ENCODE measurements around the gene SLC24A4. TPM values are rescaled to one million over a fixed set of nuclear protein-coding genes. Genes with fewer than 3 reads are reported as not detected.

The SLC24A4 gene, protein sequence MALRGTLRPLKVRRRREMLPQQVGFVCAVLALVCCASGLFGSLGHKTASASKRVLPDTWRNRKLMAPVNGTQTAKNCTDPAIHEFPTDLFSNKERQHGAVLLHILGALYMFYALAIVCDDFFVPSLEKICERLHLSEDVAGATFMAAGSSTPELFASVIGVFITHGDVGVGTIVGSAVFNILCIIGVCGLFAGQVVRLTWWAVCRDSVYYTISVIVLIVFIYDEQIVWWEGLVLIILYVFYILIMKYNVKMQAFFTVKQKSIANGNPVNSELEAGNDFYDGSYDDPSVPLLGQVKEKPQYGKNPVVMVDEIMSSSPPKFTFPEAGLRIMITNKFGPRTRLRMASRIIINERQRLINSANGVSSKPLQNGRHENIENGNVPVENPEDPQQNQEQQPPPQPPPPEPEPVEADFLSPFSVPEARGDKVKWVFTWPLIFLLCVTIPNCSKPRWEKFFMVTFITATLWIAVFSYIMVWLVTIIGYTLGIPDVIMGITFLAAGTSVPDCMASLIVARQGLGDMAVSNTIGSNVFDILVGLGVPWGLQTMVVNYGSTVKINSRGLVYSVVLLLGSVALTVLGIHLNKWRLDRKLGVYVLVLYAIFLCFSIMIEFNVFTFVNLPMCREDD
- 1 to 10 TPM; 1.1 to 3.2 (median 2.1) TPM for total RNA-seq
- 3.1 TPM for total RNA-seq (2013)

DNA sequence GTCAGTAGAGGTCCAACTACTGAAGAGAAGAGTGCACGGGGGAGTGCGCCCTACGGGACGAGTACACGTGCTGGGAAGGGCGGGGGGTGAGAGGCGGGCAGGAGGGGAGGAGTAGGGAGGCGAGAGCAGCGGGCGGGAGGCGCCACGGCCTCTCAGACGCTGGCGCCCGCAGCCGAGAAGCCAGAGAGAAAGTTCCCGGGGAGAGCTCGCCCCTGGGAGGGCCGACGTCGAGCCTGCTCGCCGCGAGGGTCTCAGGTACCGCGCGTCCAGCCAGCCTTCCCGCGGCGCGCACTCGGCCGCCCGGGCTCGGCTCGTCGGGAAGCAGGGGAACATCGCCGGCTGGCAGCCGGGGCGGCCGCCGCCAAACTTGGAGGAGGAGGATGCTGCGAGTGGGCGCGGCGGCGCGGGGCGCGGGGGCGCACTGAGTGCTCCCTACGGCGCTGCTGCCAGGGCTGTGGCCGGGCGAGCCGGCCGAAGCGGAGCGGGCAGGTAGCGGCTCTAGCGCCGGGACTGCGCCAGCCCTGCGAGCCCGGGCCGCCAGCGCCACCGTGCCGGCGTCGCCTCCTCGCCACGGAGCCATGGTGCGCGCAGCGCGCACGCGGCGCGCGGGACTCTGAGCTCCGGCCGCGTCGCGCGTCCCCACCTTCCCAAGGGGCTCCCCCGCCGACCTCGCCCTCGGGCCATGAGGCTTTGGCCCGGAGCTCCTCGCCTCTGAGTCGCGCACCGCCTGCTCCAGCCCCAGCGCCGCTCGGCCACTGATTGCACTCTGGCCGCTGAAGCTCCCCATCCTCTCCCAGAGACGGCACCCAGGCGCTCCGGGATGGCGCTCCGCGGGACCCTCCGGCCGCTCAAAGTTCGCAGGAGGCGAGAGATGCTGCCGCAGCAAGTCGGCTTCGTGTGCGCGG lies at the start of gene SLC24A4:
Gene SLC24A4, plus strand, starts transcription at position 155 of the 905 bp plus-strand sequence. Its CDS starts 666 bp downstream, at position 821.
- intact Hi-C loops (cut with micrococcal nuclease) = no loop called here
- Mint-ChIP-seq H3K4me1 (peaks cover 5 to 7% of the 10 kb centered on the region in 2 donors), H3K27me3 (ENCODE audit: low read depth in 2 of 2) (peaks cover 65 to 67% of the 10 kb centered on the region in 2 donors), H3K27ac (no peak within 1 kb of the TSS), H3K4me3 (peak within 1 kb of the TSS; percentile 74), H3K36me3 (no peaks in the 10 kb centered on the region), H3K9me3 (no peaks in the 10 kb centered on the region)
- peaks cover 8% of the 10 kb centered on the region for H3K4me1 ChIP-seq (ENCODE audit: control insufficient read depth, insufficient read depth, low read length)
- no peak within 1 kb of the TSS for H3K27ac ChIP-seq (ENCODE audit: low read length)
- H3K36me3 ChIP-seq (ENCODE audit: control insufficient read depth, insufficient read depth, low read length) = no peaks in the 10 kb centered on the region
- ATAC-seq = peak in 1 of 3 donors; percentile 45
- peak in 1 of 2 donors; percentile 6 for DNase-seq
- WGBS (ENCODE audit: insufficient coverage) = 1% methylated on average over 117 of the region's 117 CpGs
- peaks cover 17% of the 10 kb centered on the region for H3K27me3 ChIP-seq (ENCODE audit: control insufficient read depth, insufficient read depth, low read length)
- no peak within 1 kb of the TSS for H3K4me3 ChIP-seq (ENCODE audit: low read length)
- H3K9me3 ChIP-seq (ENCODE audit: control insufficient read depth, insufficient read depth, low read length) = no peaks in the 10 kb centered on the region
- TF ChIP-seq, protein P1, sequence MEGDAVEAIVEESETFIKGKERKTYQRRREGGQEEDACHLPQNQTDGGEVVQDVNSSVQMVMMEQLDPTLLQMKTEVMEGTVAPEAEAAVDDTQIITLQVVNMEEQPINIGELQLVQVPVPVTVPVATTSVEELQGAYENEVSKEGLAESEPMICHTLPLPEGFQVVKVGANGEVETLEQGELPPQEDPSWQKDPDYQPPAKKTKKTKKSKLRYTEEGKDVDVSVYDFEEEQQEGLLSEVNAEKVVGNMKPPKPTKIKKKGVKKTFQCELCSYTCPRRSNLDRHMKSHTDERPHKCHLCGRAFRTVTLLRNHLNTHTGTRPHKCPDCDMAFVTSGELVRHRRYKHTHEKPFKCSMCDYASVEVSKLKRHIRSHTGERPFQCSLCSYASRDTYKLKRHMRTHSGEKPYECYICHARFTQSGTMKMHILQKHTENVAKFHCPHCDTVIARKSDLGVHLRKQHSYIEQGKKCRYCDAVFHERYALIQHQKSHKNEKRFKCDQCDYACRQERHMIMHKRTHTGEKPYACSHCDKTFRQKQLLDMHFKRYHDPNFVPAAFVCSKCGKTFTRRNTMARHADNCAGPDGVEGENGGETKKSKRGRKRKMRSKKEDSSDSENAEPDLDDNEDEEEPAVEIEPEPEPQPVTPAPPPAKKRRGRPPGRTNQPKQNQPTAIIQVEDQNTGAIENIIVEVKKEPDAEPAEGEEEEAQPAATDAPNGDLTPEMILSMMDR (IDR thresholded peaks at IDR 0.05) = no peak

DNA sequence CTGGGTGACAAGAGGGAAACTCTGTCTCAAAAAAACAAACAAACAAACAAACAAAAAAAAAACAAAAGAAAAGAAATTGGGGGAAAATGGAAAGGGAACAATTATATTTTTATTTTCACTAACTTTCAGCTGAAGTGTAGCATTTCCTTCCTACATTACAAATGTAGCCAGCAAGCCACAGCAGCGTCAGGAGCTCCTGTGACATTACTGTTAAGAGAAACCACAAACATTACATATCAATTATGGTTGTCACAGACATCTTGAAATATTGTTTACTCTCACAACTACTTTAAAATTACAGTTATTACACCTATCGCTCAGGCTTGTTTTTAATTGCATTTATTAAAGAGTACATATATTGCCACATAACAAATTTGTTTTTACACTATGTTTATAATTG lies 49.8 kb upstream of the SLC24A4 start:
- Histone ChIP-seq H3K27me3 (ENCODE audit: control insufficient read depth, insufficient read depth, low read length) (no peaks in the 10 kb centered on the region), H3K27ac (ENCODE audit: low read length) (no peak overlapping the region), H3K4me3 (ENCODE audit: low read length) (no peak overlapping the region), H3K36me3 (ENCODE audit: control insufficient read depth, insufficient read depth, low read length) (no peaks in the 10 kb centered on the region), H3K9me3 (ENCODE audit: control insufficient read depth, insufficient read depth, low read length) (no peaks in the 10 kb centered on the region), H3K4me1 (ENCODE audit: control insufficient read depth, insufficient read depth, low read length) (no peaks in the 10 kb centered on the region)
- H3K4me1 Mint-ChIP-seq = no peaks in the 10 kb centered on the region
- ATAC-seq = peak in 2 of 3 donors; percentile 46 to 72
- no peak for DNase-seq
- H3K9me3 Mint-ChIP-seq = no peaks in the 10 kb centered on the region
- H3K27ac Mint-ChIP-seq = no peak overlapping the region
- TF ChIP-seq, protein P1 (IDR thresholded peaks at IDR 0.05) = no peak
- no peak overlapping the region for H3K4me3 Mint-ChIP-seq
- H3K27me3 Mint-ChIP-seq (ENCODE audit: low read depth in 2 of 2) = peaks cover 6 to 15% of the 10 kb centered on the region in 2 donors
- intact Hi-C loops (cut with micrococcal nuclease) = no loop called here
- no peaks in the 10 kb centered on the region for H3K36me3 Mint-ChIP-seq
- WGBS (ENCODE audit: insufficient coverage) = 0% methylated on average over 1 of the region's 2 CpGs

DNA sequence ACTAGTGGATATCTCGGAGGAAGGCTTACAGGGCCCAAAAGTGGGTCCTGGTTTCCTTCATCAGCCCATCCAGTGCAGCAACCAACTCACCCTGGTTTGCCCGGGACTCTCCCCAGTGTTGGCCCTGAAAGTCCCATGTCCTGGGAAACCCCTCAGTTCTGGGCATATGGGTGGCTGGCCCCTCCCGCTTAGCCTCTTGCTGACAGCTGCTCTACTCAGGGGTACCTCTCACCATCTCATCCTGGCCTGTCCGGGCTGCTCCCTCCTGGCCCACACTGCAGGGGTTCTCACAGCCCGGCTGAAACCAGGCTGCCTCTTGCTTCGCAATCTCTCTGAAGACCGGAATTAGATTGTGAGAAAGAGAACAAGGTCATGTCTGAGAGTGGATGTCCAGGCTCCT lies 48.9 kb upstream of the SLC24A4 start:
- TF ChIP-seq, protein P1 (IDR thresholded peaks at IDR 0.05) = no peak
- Histone ChIP-seq H3K36me3 (ENCODE audit: control insufficient read depth, insufficient read depth, low read length) (no peaks in the 10 kb centered on the region), H3K27ac (ENCODE audit: low read length) (no peak overlapping the region), H3K4me3 (ENCODE audit: low read length) (no peak overlapping the region), H3K4me1 (ENCODE audit: control insufficient read depth, insufficient read depth, low read length) (no peaks in the 10 kb centered on the region), H3K9me3 (ENCODE audit: control insufficient read depth, insufficient read depth, low read length) (no peaks in the 10 kb centered on the region), H3K27me3 (ENCODE audit: control insufficient read depth, insufficient read depth, low read length) (no peaks in the 10 kb centered on the region)
- H3K9me3 Mint-ChIP-seq = no peaks in the 10 kb centered on the region
- H3K27me3 Mint-ChIP-seq (ENCODE audit: low read depth in 2 of 2) = peaks cover 5 to 13% of the 10 kb centered on the region in 2 donors
- no peak overlapping the region for H3K4me3 Mint-ChIP-seq
- WGBS (ENCODE audit: insufficient coverage) = 96% methylated on average over 7 of the region's 7 CpGs
- DNase-seq (no peak), ATAC-seq (no peak)
- intact Hi-C loops (cut with micrococcal nuclease) = no loop called here
- H3K4me1 Mint-ChIP-seq = no peaks in the 10 kb centered on the region
- H3K27ac Mint-ChIP-seq = no peak overlapping the region
- H3K36me3 Mint-ChIP-seq = no peaks in the 10 kb centered on the region
